Activated T-cell treated with anti-CD3 and anti-CD28 coated beads for 48 hours (primary cell): ENCODE data around the gene KIF6.

Experiments
- DNase-seq: peaks from one replicate; pipeline ENCODE4 v3.0.0-alpha.2; 2020; ENCODE audit warnings: low read depth

The KIF6 gene

GRCh38 chr6:39347906-39348585 lies 377.2 kb downstream of the KIF6 start:
- peak; percentile 46 for DNase-seq

- DNase-seq, result no peak
Measured at GRCh38 chr6:39347206-39347605, 378.0 kb downstream of the KIF6 start.

GRCh38 chr6:39344821-39345280 lies 380.4 kb downstream of the KIF6 start:
- no peak for DNase-seq

- no peak for DNase-seq
Measured at GRCh38 chr6:39343396-39343870, 381.8 kb downstream of the KIF6 start.

GRCh38 chr6:39342692-39343395 lies 382.4 kb downstream of the KIF6 start:
- DNase-seq, result no peak

- no peak for DNase-seq
Measured at GRCh38 chr6:39341937-39342336, 383.3 kb downstream of the KIF6 start.

- DNase-seq, result no peak
Measured at GRCh38 chr6:39341352-39341751, 383.9 kb downstream of the KIF6 start.

- DNase-seq, result no peak
Measured at GRCh38 chr6:39339868-39340550, 385.2 kb downstream of the KIF6 start.

GRCh38 chr6:39339096-39339867 lies 385.9 kb downstream of the KIF6 start:
- DNase-seq, result no peak

- no peak for DNase-seq
Measured at GRCh38 chr6:39338397-39338796, 386.8 kb downstream of the KIF6 start.

- no peak for DNase-seq
Measured at GRCh38 chr6:39335780-39336545, 389.2 kb downstream of the KIF6 start.

- no peak for DNase-seq
Measured at GRCh38 chr6:39333644-39334438, 391.4 kb downstream of the KIF6 start.

- DNase-seq, result no peak
Measured at GRCh38 chr6:39330476-39330875, 394.7 kb downstream of the KIF6 start.

- no peak for DNase-seq
Measured at GRCh38 chr6:39330057-39330456, 395.2 kb downstream of the KIF6 start.

- DNase-seq, result no peak
Measured at GRCh38 chr6:39328066-39328465, 397.1 kb downstream of the KIF6 start.

GRCh38 chr6:39327507-39327906 lies 397.7 kb downstream of the KIF6 start:
- DNase-seq, result no peak

- no peak for DNase-seq
Measured at GRCh38 chr6:39322306-39322850, 402.8 kb downstream of the KIF6 start, which contains the start of gene KCNK16. KCNK16 (minus strand) TSS chr6:39322702; CDS start chr6:39322540, 162 bp downstream.

GRCh38 chr6:39321761-39322160 lies 403.4 kb downstream of the KIF6 start:
- DNase-seq, result no peak

- DNase-seq, result no peak
Measured at GRCh38 chr6:39320363-39320984, 404.7 kb downstream of the KIF6 start.
